ENCODE data around the gene DEFB121.
"Not testable (repeated sequence)": the region's sequence is repeated elsewhere in the genome, so short reads cannot be mapped to it uniquely, and the experiment has no call there.

DNA sequence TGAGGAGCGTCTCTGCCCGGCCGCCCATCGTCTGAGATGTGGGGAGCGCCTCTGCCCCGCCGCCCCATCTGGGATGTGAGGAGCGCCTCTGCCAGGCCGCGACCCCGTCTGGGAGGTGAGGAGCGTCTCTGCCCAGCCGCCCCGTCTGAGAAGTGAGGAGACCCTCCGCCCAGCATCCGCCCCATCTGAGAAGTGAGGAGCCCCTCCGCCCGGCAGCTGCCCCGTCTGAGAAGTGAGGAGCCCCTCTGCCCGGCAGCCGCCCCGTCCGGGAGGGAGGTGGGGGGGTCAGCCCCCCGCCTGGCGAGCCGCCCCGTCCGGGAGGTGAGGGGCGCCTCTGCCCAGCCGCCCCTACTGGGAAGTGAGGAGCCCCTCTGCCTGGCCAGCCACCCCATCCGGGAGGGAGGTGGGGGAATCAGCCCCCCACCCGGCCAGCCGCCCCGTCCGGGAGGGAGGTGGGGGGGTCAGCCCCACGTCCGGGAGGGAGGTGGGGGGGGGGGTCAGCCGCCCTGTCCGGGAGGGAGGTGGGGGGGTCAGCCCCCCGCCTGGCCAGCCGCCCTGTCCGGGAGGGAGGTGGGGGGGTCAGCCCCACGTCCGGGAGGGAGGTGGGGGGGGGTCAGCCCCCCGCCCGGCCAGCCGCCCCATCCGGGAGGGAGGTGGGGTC is 21.0 kb upstream of the DEFB121 start:
- TF ChIP-seq, protein P1, sequence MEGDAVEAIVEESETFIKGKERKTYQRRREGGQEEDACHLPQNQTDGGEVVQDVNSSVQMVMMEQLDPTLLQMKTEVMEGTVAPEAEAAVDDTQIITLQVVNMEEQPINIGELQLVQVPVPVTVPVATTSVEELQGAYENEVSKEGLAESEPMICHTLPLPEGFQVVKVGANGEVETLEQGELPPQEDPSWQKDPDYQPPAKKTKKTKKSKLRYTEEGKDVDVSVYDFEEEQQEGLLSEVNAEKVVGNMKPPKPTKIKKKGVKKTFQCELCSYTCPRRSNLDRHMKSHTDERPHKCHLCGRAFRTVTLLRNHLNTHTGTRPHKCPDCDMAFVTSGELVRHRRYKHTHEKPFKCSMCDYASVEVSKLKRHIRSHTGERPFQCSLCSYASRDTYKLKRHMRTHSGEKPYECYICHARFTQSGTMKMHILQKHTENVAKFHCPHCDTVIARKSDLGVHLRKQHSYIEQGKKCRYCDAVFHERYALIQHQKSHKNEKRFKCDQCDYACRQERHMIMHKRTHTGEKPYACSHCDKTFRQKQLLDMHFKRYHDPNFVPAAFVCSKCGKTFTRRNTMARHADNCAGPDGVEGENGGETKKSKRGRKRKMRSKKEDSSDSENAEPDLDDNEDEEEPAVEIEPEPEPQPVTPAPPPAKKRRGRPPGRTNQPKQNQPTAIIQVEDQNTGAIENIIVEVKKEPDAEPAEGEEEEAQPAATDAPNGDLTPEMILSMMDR (IDR thresholded peaks at IDR 0.05): not testable (repeated sequence)
- not testable (repeated sequence) for TF ChIP-seq POLR2A (IDR thresholded peaks at IDR 0.05)
